Body of pancreas (tissue), 4 donors: ENCODE data around the gene ADAM11.

ENCODE experiments used
- CTCF ChIP-seq, 7 experiments: fragments of 450-650 bp in 4 of 7; fragments of 200-600 bp in 3 of 7; sonication (generic) in 3 of 7; IDR thresholded peaks; one replicate each; pipeline ENCODE4 v1.5.1; 2016 to 2019; ENCODE audit warnings: antibody characterized with exemption in 7 of 7
- POLR2A ChIP-seq, 3 donors: fragments of 450-650 bp; IDR thresholded peaks; one replicate each; pipeline ENCODE4 v1.6.1; 2016; ENCODE audit warnings: antibody characterized with exemption in 3 of 3, mild to moderate bottlenecking in 2 of 3

DNA sequence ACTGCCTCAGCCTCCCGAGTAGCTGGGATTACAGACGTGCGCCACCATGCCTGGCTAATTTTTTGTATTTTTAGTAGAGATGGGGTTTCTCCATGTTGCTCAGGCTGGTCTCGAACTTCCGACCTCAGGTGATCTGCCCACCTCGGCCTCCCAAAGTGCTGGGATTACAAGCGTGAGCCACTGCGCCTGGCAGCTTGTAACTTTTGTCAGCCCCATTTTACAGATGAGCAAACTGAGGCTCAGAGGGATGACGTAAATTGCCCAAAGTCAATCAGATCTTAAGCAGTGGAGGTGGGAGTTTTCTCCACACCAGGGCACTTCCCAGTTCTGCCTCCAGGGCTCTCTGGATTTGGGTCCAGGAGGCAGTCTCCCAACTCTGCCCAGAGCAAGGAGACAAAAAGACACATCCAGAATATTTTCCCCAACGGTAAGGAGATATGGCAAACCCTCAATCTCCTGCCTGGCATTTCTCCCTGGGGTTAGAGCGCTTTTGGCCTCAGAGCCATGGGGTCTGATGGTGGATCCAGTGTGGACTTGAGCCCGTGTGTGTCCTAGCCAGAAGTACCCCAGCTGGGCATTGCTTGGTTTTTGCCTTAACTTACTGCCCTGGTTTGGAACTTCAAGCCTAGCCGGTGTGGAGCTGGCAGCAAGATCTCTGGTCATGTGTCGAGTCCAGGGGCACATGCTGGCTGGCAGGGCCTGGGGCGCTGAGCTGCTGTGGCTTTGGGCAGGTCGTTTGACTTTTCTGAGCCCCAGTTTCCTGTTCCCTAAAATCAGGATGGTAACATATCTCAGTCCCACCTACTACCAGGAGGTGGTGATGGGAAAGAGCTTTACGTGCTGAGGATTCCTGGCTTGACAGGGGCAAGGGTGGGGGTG lies 3.4 kb downstream of the ADAM11 start:
- TF ChIP-seq CTCF (IDR thresholded peaks at IDR 0.05) (no peak), POLR2A (IDR thresholded peaks at IDR 0.05) (no peak)
